Heart left ventricle (tissue), 16 donors: ENCODE results near the gene CDK6. TPM values are rescaled to one million over a fixed set of nuclear protein-coding genes. Genes with fewer than 3 reads are reported as not detected.

Experiments
- ATAC-seq, 4 donors: fragments of 200-7000 bp; cut with Tn5 transposase; one replicate each; pipeline ENCODE4 v1.9.1; 2020 to 2022; ENCODE audit warnings: moderate library complexity in 4 of 4, mild to moderate bottlenecking in 3 of 4, moderate number of reproducible peaks in 1 of 4
- DNase-seq, 5 donors: peaks; one replicate each; pipeline ENCODE4 v3.0.0-alpha.2; 2020
- H3K27ac ChIP-seq, 12 donors: fragments of 200-600 bp; sonication (generic) in 4 of 12; one replicate each; pipeline versions ENCODE4 v1.5.0 to v1.8.0; 2016 to 2022; ENCODE audit warnings: mild to moderate bottlenecking in 2 of 12
- H3K27me3 ChIP-seq, 9 donors: fragments of 200-600 bp; sonication (generic) in 2 of 9; one replicate each; pipeline versions ENCODE4 v1.5.1 to v1.8.0; 2016 to 2022; ENCODE audit warnings: mild to moderate bottlenecking in 3 of 9
- H3K36me3 ChIP-seq, 9 donors: fragments of 200-600 bp; sonication (generic) in 2 of 9; one replicate each; pipeline versions ENCODE4 v1.5.0 to v1.8.0; 2018 to 2022; ENCODE audit warnings: mild to moderate bottlenecking in 2 of 9
- H3K4me1 ChIP-seq, 12 donors: fragments of 200-600 bp; sonication (generic) in 4 of 12; one replicate each; pipeline versions ENCODE4 v1.5.0 to v1.8.0; 2016 to 2022; ENCODE audit warnings: mild to moderate bottlenecking in 3 of 12
- H3K4me3 ChIP-seq, 12 donors: fragments of 200-600 bp; sonication (generic) in 4 of 12; one replicate each; pipeline versions ENCODE4 v1.5.0 to v1.8.0; 2017 to 2022; ENCODE audit warnings: mild to moderate bottlenecking in 9 of 12, moderate library complexity in 4 of 12
- H3K9me3 ChIP-seq, 12 donors: fragments of 200-600 bp; sonication (generic) in 4 of 12; one replicate each; pipeline versions ENCODE4 v1.5.0 to v1.8.0; 2016 to 2022; ENCODE audit warnings: mild to moderate bottlenecking in 1 of 12
- POLR2A ChIP-seq, 2 donors: fragments of 450-650 bp; IDR thresholded peaks; one replicate each; pipeline ENCODE4 v1.6.1; 2017; ENCODE audit warnings: antibody characterized with exemption in 2 of 2, mild to moderate bottlenecking in 2 of 2, moderate library complexity in 2 of 2
- WGBS, 4 donors: extraction: QIAGEN DNeasy Blood & Tissue Kit in 2 of 4; methylation state at CpG; one replicate each; pipeline versions ENCODE4 v1.1.5 to v1.1.7; 2013 to 2018; 5-methylcytosine and 5-hydroxymethylcytosine counted together
- intact Hi-C, 10 donors: fragments of 100-400 bp; cut with DNase I; formaldehyde crosslinking; loops; one replicate each; pipeline versions ENCODE4 v1.11.1 to v1.14.2; 2022
- polyA plus RNA-seq, 2 donors: library from polyadenylated mRNA; stranded (reverse); fragments of 200-250 nt; gene quantifications; one replicate each; pipeline ENCODE4 v1.2.3, GENCODE V29; 2013
- total RNA-seq, 9 donors: library from RNA; depleted of rRNA in 2 of 9; stranded (reverse); fragments of >200 nt in 2 of 9; fragmentation: NEBNext Ultra II Directional in 3 of 9; extraction: Animal tissue kit (Norgen Biotek cat#: 25700) in 3 of 9; gene quantifications; one replicate each; pipeline versions ENCODE4 v1.1.0 to v1.2.4, GENCODE V29; 2016 to 2023
- TF ChIP-seq, protein P1 (sequence below), 12 donors: fragments of 200-600 bp; sonication (generic) in 4 of 12; IDR thresholded peaks; one replicate each; pipeline versions ENCODE4 v1.5.0 to v1.8.0; 2018 to 2022; ENCODE audit warnings: antibody characterized with exemption in 12 of 12, mild to moderate bottlenecking in 5 of 12
- donor health status: ischemic (EF 13 %, LVEDD 7.1; RV severe dilation, severe dysfunction).
- donor health status: healthy with polysubstance abuse.
- donor health status: DM: no; HTN: yes; CAD: no.
- donor health status: DM: no; HTN: no; CAD: no.
- donor health status: ischemic (EF 25% LVEDD 6.9; RV normal size, moderate dysfunction).
- donor health status: ischemic (EF 25% LVEDD 5.7; RV mildly dilated, moderate dysfunction).
- donor health status: healthy.
- donor health status: DM: yes; HTN: yes; CAD: no.
- donor health status: ischemic (EF 35%, LVEDD 5.7; RV mildly dilated, moderate dysfunction).
- donor health status: nonischemic (EF 11% LVEDD 7.7; RV severe dilation, severe dysfunction).
- donor health status: DM: yes; HTN: yes; CAD: no.
- donor health status: PGD.
- donor health status: ischemic (EF 29% LVEDD 5.4; RV normal size, mild dysfunction).
- donor health status: nonischemic (EF 23%, LVEDD 6.1; RV moderate dilation, normal function).

The CDK6 gene
- total and polyA plus RNA-seq, 11 donors: 2.2 to 40.5 (median 18.7) TPM

DNA sequence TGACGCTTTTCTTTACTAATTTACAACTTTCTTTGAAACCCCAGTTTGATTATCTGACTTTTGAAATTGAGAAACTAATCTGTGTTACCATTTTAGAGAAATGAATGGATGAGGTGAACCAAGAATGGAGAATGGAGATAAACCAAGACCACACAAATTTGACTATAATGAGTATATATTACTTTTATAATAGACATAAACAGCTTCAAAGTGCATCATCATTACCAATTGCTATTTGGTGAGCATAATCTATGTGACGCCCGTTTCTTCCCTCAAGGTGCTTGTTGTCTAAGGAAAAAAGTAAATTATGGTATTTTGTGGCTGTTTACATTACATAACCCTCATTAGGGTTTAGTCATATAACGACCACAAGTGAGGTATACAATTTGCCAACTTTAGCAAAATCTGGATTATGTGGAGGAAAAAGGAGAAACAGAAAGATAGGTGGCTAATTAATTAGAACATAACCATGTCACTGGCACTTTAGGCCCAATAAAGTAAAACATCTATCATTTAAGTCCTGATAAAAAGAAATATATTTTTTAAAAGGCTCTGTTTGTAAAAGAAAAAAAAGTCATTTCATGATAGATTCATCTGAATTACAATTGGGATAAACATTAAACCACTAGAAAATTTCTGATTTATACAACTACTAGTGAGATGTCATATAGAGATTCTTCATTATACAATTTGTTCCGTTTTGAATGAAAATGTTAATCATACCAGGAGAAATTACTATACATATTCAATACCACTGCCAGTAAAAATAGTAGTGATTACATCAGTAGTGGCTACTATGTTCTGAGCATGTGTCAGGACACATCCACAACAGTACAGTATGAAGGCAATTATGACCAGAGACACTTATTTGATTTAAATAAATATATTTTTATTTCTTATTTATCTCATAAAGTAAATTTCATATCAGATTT lies 128.0 kb downstream of the CDK6 start:
- intact Hi-C loops: no loop called here
- peaks cover 0 to 8% (median 0%) of the 10 kb centered on the region in 12 donors for H3K9me3 ChIP-seq
- TF ChIP-seq, protein P1, sequence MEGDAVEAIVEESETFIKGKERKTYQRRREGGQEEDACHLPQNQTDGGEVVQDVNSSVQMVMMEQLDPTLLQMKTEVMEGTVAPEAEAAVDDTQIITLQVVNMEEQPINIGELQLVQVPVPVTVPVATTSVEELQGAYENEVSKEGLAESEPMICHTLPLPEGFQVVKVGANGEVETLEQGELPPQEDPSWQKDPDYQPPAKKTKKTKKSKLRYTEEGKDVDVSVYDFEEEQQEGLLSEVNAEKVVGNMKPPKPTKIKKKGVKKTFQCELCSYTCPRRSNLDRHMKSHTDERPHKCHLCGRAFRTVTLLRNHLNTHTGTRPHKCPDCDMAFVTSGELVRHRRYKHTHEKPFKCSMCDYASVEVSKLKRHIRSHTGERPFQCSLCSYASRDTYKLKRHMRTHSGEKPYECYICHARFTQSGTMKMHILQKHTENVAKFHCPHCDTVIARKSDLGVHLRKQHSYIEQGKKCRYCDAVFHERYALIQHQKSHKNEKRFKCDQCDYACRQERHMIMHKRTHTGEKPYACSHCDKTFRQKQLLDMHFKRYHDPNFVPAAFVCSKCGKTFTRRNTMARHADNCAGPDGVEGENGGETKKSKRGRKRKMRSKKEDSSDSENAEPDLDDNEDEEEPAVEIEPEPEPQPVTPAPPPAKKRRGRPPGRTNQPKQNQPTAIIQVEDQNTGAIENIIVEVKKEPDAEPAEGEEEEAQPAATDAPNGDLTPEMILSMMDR (IDR thresholded peaks at IDR 0.05): no peak
- TF ChIP-seq POLR2A (IDR thresholded peaks at IDR 0.05): no peak
- H3K27ac ChIP-seq: no peak overlapping the region
- ATAC-seq: no peak
- H3K27me3 ChIP-seq: no peaks in the 10 kb centered on the region
- H3K4me3 ChIP-seq: no peak overlapping the region
- H3K4me1 ChIP-seq: no peaks in the 10 kb centered on the region
- DNase-seq: no peak
- peaks cover 0 to 6% (median 0%) of the 10 kb centered on the region in 9 donors for H3K36me3 ChIP-seq
- 92 to 95% (median 94%) methylated on average over 5 of the region's 5 CpGs for WGBS, 4 donors

GRCh38 chr7:92707435-92707834 lies 128.9 kb downstream of the CDK6 start:
- TF ChIP-seq POLR2A (IDR thresholded peaks at IDR 0.05): no peak
- TF ChIP-seq, protein P1 (IDR thresholded peaks at IDR 0.05): no peak
- no peak for ATAC-seq
- intact Hi-C loops: no loop called here
- H3K9me3 ChIP-seq: peaks cover 0 to 8% (median 0%) of the 10 kb centered on the region in 12 donors
- peaks cover 0 to 6% (median 0%) of the 10 kb centered on the region in 9 donors for H3K36me3 ChIP-seq
- WGBS, 4 donors: 80 to 86% (median 83%) methylated on average over 3 of the region's 3 CpGs
- no peak overlapping the region for H3K4me3 ChIP-seq
- no peaks in the 10 kb centered on the region for H3K27me3 ChIP-seq
- DNase-seq: no peak
- no peak overlapping the region for H3K27ac ChIP-seq
- no peaks in the 10 kb centered on the region for H3K4me1 ChIP-seq

GRCh38 chr7:92706563-92706962 lies 129.8 kb downstream of the CDK6 start:
- H3K4me1 ChIP-seq: no peaks in the 10 kb centered on the region
- DNase-seq: no peak
- no peaks in the 10 kb centered on the region for H3K27me3 ChIP-seq
- 87 to 93% (median 88%) methylated on average over 2 of the region's 2 CpGs for WGBS, 4 donors
- no peak overlapping the region for H3K4me3 ChIP-seq
- peaks cover 0 to 6% (median 0%) of the 10 kb centered on the region in 9 donors for H3K36me3 ChIP-seq
- peaks cover 0 to 8% (median 0%) of the 10 kb centered on the region in 12 donors for H3K9me3 ChIP-seq
- ATAC-seq: no peak
- intact Hi-C loops: no loop called here
- TF ChIP-seq POLR2A (IDR thresholded peaks at IDR 0.05): no peak
- TF ChIP-seq, protein P1 (IDR thresholded peaks at IDR 0.05): no peak
- no peak overlapping the region for H3K27ac ChIP-seq

- DNase-seq: no peak
- TF ChIP-seq, protein P1 (IDR thresholded peaks at IDR 0.05): no peak
- TF ChIP-seq POLR2A (IDR thresholded peaks at IDR 0.05): no peak
- no peak for ATAC-seq
- intact Hi-C loops: no loop called here
- Histone ChIP-seq H3K27ac (no peak overlapping the region), H3K4me3 (no peak overlapping the region), H3K4me1 (no peaks in the 10 kb centered on the region), H3K36me3 (peaks cover 0 to 6% (median 0%) of the 10 kb centered on the region in 9 donors), H3K9me3 (peaks cover 0 to 8% (median 0%) of the 10 kb centered on the region in 12 donors), H3K27me3 (no peaks in the 10 kb centered on the region)
- 90 to 100% (median 99%) methylated on average over 1 of the region's 1 CpG for WGBS, 4 donors
Observed at GRCh38 chr7:92705831-92706230, 130.5 kb downstream of the CDK6 start.
